GM19240 (cell line): ENCODE results near the gene OR4D9.

Experiments used
- DNase-seq: peaks from one replicate; pipeline ENCODE4 v3.0.0; 2011; ENCODE audit warnings: low spot score; ENCODE audit not compliant: insufficient read length

OR4D9 gene

DNA sequence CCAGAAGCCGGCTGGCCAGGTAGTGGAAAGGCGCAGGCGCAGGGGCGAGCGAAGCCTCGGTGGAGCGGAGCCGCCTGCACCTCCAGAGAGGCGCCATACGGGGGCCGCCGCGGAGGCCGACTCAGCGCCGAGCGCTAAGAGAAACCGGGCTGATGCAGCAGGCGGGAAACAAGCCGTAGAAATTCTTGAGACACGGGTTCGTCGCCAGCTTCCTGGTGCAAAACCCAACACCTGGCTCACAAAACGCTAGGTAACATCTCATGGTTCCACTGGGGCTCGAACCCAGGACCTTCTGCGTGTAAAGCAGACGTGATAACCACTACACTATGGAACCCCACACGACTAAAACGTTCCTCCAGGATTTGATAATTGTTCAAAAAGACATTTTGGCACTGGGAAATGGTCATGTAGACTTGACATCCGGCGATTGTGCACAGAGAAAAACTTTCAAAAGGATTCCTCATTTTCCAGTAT lies 39.1 kb downstream of the OR4D9 start:
- peak; percentile 39 for DNase-seq

- no peak for DNase-seq
These were observed 39.7 kb downstream of the OR4D9 start for GRCh38 chr11:59550842-59551658.

DNA sequence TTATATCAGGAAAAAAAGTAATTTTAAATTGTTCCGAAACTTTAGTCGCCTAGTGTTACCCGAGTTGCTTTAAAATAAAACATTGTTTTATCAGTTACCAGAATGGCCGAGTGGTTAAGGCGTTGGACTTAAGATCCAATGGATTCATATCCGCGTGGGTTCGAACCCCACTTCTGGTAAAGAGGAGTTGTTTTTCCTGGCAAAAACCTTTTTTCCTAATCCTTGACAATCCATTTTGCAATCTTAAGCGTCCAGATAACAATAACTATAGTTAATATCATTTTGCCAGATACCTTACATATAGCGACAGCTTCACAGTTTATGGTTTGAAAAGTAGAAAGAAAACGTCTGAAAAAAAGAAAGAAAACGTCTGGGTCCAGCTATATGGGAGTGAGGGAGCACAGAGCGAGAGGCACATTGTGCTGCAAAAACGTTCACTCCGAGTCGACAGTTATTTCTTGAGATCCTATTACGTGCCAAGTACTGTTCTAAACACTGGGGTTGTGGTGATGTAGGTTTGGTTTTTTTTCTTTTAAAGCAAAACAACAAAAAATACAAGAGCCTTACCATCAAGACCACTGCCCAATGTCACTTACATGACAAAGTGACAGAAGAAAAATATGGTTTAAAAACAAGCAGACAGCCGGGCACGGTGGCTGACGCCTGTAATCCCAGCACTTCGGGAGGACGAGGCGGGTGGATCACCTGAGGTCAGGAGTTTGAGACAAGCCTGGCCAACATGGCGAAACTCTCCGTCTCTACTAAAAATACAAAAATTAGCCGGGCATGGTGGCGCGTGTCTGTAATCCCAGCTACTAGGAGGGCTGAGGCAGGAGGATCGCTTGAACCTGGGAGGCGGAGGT lies 40.6 kb downstream of the OR4D9 start:
- DNase-seq, result no peak

GRCh38 chr11:59552844-59553243 lies 41.5 kb downstream of the OR4D9 start:
- DNase-seq, result no peak

DNA sequence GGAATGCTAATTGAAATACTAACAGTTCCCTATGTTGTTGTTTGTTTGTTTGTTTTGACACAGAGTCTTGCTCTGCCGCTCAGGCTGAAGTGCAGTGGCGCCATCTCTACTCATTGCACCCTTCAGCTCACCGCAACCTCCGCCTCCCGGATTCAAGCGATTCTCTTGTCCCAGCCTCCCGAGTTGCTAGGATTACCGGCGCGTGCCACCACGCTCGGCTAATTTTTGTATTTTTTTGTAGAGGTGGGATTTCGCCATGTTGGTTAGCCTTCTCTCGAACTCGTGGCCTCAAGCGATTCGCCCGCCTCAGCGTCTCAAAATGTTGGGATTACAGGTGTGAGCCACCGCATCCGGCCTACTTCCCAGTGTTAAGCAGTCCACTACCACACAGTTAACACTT lies 42.0 kb downstream of the OR4D9 start:
- no peak for DNase-seq

- no peak for DNase-seq
These were observed 44.3 kb downstream of the OR4D9 start for GRCh38 chr11:59555601-59556114.

- no peak for DNase-seq
These were observed 45.0 kb downstream of the OR4D9 start for GRCh38 chr11:59556115-59556916.

DNA sequence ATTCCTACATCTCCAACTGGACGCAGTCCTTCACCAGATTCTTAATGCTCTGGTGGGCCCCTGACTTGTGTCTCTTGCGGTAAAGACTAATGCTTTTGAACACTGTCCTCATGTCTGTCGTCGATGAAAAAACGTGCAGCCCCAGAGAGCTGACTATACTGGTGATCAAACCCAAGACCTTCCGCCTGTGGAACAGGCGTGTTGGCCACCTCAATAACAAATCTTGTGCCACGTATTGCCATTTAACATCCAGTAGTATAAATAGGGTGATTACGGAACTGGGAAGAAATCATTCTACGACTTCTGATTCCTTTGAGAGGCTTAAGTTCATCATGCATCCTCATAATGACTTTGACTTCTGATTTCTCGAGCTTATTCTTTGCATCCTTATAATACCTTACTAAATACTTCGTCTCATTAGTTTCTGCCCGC lies 45.6 kb downstream of the OR4D9 start:
- DNase-seq, result no peak

- no peak for DNase-seq
These were observed 46.9 kb downstream of the OR4D9 start for GRCh38 chr11:59558270-59558643.

- no peak for DNase-seq
These were observed 48.5 kb downstream of the OR4D9 start for GRCh38 chr11:59559886-59560285.

GRCh38 chr11:59560290-59560701 lies 49.0 kb downstream of the OR4D9 start:
- DNase-seq, result no peak

DNA sequence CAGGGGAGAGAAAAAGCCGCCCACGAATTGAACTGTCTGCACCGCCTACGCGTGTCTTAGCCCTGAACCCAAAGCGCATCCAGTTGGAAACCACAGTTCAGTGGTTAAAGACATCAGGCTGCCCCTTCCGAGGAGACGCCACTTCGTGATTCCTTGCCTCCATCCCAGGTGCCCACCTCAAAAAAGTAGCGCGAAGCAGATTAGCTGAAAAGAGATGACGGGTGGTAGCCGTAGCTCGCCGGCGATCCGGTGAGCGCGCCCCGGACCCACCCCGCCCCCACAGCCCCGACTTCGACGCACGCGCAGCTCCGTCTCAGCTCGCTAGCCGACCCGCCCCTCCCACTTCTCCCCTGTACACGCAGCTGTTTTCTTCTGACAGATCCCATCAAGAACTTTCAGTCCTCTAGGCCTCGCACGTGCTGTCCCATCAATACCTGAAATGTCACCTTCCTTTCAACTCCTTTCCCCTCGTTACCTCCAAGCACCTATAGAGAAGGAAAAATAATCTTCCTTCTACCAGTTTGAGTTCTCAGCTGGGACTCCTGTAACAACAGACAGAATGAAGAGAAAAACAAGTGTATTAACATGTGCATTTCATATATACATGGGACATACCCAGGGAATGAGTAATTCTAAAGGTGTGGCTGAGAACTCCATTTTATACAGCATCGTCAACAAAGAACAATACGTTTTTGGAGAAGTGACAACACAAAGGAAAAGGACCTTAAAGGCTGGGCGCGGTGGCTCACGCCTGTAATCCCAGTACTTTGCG lies 49.5 kb downstream of the OR4D9 start:
- no peak for DNase-seq

- DNase-seq, result no peak
These were observed 51.0 kb downstream of the OR4D9 start for GRCh38 chr11:59562292-59562691.
